SJSA1 (cell line): ENCODE measurements around the gene EFNA5. TPM values are rescaled to one million over a fixed set of nuclear protein-coding genes. Genes with fewer than 3 reads are reported as not detected.
"Not testable (repeated sequence)": the region's sequence is repeated elsewhere in the genome, so short reads cannot be mapped to it uniquely, and the experiment has no call there.

Source experiments
- DNase-seq, 2 experiments: peaks; one replicate each; pipeline ENCODE4 v3.0.0-alpha.2; 2015 to 2020; ENCODE audit warnings: low spot score in 2 of 2, low read depth in 1 of 2
- H3K27ac ChIP-seq: fragments of 250-450 bp; sonication (Bioruptor Pico); 2 replicates; pipeline ENCODE4 v1.5.1; 2020; ENCODE audit warnings: mild to moderate bottlenecking, moderate library complexity
- H3K27me3 ChIP-seq: fragments of 250-450 bp; sonication (Bioruptor Pico); replicated peaks from 2 replicates; pipeline ENCODE4 v1.5.1; 2020; ENCODE audit warnings: mild to moderate bottlenecking, moderate library complexity
- H3K36me3 ChIP-seq: fragments of 250-450 bp; sonication (Bioruptor Pico); 2 replicates; pipeline ENCODE4 v1.5.1; 2020; ENCODE audit warnings: mild to moderate bottlenecking
- H3K4me1 ChIP-seq: fragments of 250-450 bp; sonication (Bioruptor Pico); replicated peaks from 2 replicates; pipeline ENCODE4 v1.6.1; 2021; ENCODE audit warnings: mild to moderate bottlenecking
- H3K4me3 ChIP-seq: fragments of 250-450 bp; sonication (Bioruptor Pico); 2 replicates; pipeline ENCODE4 v1.5.1; 2020; ENCODE audit warnings: mild to moderate bottlenecking
- H3K9me3 ChIP-seq: fragments of 250-450 bp; sonication (Bioruptor Pico); replicated peaks from 2 replicates; pipeline ENCODE4 v1.5.1; 2020; ENCODE audit warnings: mild to moderate bottlenecking
- total RNA-seq: library from RNA; depleted of rRNA; stranded (reverse); fragments of >200 nt; shearing (Covaris generic); gene quantifications from 2 replicates; pipeline ENCODE4 v1.2.3, GENCODE V29; 2014

EFNA5 gene
- total RNA-seq, 1 experiment from 2014 or later, result 0.87 TPM

DNA sequence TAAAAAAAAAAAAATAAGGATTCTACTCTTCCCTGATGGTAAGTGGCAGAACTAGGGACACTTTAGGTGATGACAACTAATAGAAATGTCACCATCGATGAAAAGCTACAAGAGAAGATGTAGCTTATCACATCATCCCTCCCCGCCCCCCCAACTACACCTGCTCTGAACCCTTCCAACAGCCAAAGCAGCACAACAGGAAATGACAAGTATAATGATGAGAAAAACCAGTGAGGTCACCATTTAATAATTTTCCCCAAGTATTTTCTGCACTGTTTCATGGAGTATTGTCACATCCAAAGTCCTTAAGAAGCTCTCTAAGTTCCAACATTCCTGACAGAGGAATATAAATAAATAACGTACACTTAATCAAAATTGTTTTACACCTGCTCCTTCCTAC, 221.4 kb downstream of the EFNA5 start:
- H3K36me3 ChIP-seq, result no peaks in the 10 kb centered on the region
- DNase-seq, result no peak
- H3K27me3 ChIP-seq, result no peaks in the 10 kb centered on the region
- H3K4me1 ChIP-seq, result no peaks in the 10 kb centered on the region; the same call in 1 of the 2 replicates
- H3K27ac ChIP-seq, result no peak overlapping the region
- H3K9me3 ChIP-seq, result no peaks in the 10 kb centered on the region
- H3K4me3 ChIP-seq, result no peak overlapping the region

DNA sequence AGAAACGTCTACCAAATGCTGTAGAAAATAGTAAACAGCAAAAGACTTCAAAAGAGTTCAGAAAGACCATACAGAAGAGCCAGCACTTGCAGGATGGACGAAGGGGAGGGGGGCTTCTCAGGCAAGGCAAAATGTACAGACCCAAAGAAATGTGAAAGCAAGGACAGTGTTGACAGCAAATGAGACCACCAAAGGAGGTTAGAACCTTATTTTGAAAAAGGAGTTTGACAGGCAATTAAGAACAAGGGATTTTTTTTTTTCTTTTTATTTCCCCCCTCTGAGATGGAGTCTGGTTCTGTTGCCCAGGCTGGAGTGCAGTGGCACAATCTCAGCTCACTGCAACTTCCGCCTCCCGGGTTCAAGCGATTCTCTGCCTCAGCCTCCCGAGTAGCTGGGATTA, 223.2 kb downstream of the EFNA5 start:
- no peak for DNase-seq
- Histone ChIP-seq H3K4me1 (no peaks in the 10 kb centered on the region; the same call in 1 of the 2 replicates), H3K4me3 (no peak overlapping the region), H3K36me3 (no peaks in the 10 kb centered on the region), H3K27ac (no peak overlapping the region), H3K9me3 (no peaks in the 10 kb centered on the region), H3K27me3 (no peaks in the 10 kb centered on the region)

DNA sequence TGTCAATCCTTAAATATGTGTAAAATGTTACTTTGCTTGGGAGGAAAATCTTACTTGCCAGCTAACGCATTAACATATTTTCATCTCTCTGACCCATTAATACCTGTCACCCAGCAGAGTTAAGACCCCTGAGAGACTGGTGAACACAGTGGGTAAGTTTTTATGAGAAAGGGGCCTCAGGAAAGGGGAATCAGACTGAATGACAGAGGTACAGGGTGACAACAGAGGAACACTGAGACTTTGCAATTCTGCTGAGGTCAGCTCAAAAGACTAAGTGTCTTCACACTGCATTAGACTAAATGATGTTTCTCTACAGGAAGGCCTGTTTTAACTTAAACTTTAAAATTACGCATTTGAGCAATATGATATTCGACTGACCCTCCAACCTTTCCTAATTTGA, 223.8 kb downstream of the EFNA5 start:
- H3K36me3 ChIP-seq, result no peaks in the 10 kb centered on the region
- DNase-seq, result no peak
- H3K27ac ChIP-seq, result no peak overlapping the region
- H3K4me3 ChIP-seq, result no peak overlapping the region
- H3K9me3 ChIP-seq, result no peaks in the 10 kb centered on the region
- no peaks in the 10 kb centered on the region; the same call in 1 of the 2 replicates for H3K4me1 ChIP-seq
- no peaks in the 10 kb centered on the region for H3K27me3 ChIP-seq

DNA sequence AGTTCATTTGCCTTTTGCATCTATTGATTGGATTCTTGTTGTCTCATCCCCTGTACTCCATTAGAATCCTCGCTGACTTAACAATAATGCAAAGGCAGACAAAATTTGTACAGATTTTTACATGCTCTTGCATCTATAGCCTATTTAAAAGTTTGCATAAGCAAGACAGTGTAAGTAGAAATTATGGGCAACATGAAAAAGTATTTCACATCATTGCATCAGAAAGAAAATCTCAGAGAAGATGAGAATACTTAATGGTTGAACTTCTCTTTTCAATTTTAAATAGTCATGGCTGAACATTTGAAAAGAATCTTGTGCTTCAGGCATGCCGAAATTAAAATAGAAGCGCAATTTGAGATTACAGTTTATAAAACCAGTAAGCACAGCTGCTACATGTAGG, 226.4 kb downstream of the EFNA5 start:
- Histone ChIP-seq H3K4me3 (no peak overlapping the region), H3K9me3 (no peaks in the 10 kb centered on the region; the same call in 1 of the 2 replicates), H3K4me1 (no peaks in the 10 kb centered on the region), H3K36me3 (no peaks in the 10 kb centered on the region), H3K27ac (no peak overlapping the region), H3K27me3 (no peaks in the 10 kb centered on the region)
- no peak for DNase-seq

DNA sequence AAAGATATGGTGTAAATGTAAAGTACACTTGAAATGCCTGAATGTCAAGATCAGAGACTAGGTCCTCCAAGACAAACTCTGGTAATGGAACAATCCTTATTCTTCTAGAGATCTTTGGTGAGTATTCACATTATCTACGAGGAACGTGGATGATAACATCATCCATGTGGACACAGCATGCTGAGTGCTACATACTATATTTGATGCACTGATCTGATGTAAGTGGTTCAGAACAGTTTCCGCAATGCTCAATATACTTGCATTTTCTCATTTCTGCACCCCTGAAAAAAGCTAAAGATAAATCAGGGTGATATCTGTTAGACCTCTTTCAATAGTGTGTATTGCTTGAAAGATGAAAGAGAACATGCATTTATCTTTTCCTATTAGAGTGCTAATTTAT, 226.8 kb downstream of the EFNA5 start:
- Histone ChIP-seq H3K9me3 (peaks cover 3% of the 10 kb centered on the region; the same call in 1 of the 2 replicates), H3K4me1 (no peaks in the 10 kb centered on the region), H3K4me3 (no peak overlapping the region), H3K36me3 (no peaks in the 10 kb centered on the region), H3K27ac (no peak overlapping the region), H3K27me3 (no peaks in the 10 kb centered on the region)
- DNase-seq, result no peak

DNA sequence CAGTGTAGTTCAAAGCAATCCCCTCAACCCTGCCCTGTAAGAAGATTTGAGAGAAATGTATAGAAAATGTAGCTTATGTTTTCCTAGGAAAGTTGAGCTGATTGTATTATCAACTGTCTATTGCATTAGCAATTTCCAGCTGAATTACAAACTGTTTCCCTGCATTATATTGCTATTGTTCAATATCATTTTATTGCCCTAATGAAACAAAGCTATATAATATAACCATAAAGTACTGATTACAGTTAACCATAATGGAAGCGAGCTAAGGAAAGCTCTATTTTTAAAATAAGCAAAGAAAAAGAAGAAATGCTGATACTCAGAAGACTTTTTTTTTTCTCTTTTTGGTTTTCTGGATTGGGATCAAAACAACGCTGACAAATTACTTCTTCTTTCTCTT, 228.3 kb downstream of the EFNA5 start:
- Histone ChIP-seq H3K27ac (no peak overlapping the region), H3K4me3 (no peak overlapping the region), H3K36me3 (no peaks in the 10 kb centered on the region), H3K27me3 (no peaks in the 10 kb centered on the region), H3K4me1 (no peaks in the 10 kb centered on the region), H3K9me3 (peaks cover 6% of the 10 kb centered on the region; the same call in 1 of the 2 replicates)
- no peak for DNase-seq

DNA sequence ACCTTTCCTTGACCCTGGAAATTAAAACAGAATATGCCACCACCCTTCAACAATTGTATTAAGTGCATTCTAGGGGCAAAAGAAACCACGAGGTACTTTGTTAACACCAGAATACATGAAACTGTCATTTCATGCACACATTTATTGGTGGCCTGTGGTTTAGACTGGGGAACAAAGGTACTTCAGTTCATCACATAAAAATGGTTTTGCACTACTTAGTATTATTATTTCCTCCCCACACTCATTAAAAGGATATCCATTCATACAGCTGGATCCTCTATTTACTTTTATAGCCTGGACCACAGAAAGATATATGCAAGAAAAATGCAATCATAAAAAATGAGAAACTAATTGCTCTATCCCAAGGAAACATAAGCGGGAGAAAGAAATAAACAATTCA, 230.9 kb downstream of the EFNA5 start:
- Histone ChIP-seq H3K27me3 (no peaks in the 10 kb centered on the region), H3K27ac (no peak overlapping the region), H3K9me3 (peaks cover 6% of the 10 kb centered on the region; the same call in 1 of the 2 replicates), H3K4me3 (no peak overlapping the region), H3K4me1 (no peaks in the 10 kb centered on the region), H3K36me3 (no peaks in the 10 kb centered on the region)
- DNase-seq, result no peak

DNA sequence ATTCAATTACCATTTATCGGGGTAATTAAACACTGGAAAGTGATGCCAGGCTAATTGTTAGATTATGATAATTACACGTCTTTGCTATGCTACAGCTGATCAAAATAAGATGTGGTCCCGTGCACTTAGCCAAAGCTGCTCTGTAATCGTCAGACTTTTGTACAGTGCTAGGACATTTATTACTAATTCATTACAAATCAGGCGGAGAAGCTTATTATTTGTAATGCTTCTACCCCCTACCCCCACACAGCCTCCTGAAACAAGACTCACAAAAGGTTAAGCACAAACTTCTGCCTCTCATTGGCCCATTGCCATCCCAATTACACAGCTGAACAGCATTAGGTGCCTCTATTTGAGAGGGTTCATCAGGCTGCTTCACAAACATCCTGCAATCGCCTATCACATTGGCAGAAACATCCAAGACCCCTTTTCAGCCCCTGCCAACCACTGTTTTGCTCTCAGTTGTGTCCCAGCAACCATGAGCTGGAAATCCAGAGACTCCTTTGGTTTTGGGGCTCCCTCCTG, 232.7 kb downstream of the EFNA5 start:
- no peak overlapping the region for H3K4me3 ChIP-seq
- H3K9me3 ChIP-seq, result peaks cover 6% of the 10 kb centered on the region; the same call in 1 of the 2 replicates
- H3K27me3 ChIP-seq, result no peaks in the 10 kb centered on the region
- H3K36me3 ChIP-seq, result no peaks in the 10 kb centered on the region
- DNase-seq, result no peak
- H3K4me1 ChIP-seq, result no peaks in the 10 kb centered on the region
- H3K27ac ChIP-seq, result no peak overlapping the region

DNA sequence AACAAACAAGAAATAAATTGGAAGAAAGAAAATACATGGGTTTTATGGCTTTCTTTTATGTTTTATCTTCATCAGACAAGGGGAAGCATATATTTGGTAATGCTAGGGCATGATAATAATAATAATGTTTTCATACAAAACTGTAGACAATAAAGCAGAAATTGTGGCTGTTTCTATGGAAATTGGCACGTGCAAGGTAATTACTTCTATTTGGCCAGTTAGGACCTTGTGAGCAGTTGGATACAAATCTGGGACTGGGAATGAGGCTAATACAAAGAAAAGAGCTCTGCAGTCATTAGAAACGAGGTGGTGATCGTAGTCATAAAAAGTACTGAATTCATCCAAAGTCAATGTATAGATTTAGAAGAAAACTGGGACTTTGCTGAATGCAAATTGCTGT, 233.6 kb downstream of the EFNA5 start:
- no peaks in the 10 kb centered on the region for H3K36me3 ChIP-seq
- H3K9me3 ChIP-seq, result peaks cover 6% of the 10 kb centered on the region; the same call in 1 of the 2 replicates
- peaks cover 4% of the 10 kb centered on the region for H3K4me1 ChIP-seq
- H3K4me3 ChIP-seq, result no peak overlapping the region
- no peak for DNase-seq
- H3K27me3 ChIP-seq, result no peaks in the 10 kb centered on the region
- no peak overlapping the region for H3K27ac ChIP-seq

DNA sequence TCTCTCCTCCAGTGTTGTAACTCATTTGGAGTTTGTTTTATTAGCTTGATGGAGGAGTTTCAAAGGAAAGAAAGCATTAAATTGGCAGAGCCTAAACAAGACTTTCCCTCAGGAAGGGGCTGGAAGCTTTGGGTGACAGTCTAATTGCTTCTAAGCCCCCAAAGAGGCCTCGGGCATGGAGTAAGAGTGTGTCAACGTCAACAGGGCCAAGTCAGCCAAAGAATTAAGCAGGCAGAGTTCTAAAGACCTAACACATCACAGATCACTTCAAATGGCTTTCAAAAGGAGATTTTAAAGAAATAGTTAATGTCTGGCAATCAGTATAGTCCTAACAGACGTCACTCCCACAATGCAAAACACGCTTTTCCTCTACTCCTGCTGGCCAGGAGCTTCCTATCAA, 234.5 kb downstream of the EFNA5 start:
- H3K4me3 ChIP-seq, result no peak overlapping the region
- no peaks in the 10 kb centered on the region for H3K27me3 ChIP-seq
- no peaks in the 10 kb centered on the region for H3K36me3 ChIP-seq
- no peak for DNase-seq
- H3K4me1 ChIP-seq, result peaks cover 13% of the 10 kb centered on the region
- no peak overlapping the region for H3K27ac ChIP-seq
- H3K9me3 ChIP-seq, result peaks cover 6% of the 10 kb centered on the region; the same call in 1 of the 2 replicates

DNA sequence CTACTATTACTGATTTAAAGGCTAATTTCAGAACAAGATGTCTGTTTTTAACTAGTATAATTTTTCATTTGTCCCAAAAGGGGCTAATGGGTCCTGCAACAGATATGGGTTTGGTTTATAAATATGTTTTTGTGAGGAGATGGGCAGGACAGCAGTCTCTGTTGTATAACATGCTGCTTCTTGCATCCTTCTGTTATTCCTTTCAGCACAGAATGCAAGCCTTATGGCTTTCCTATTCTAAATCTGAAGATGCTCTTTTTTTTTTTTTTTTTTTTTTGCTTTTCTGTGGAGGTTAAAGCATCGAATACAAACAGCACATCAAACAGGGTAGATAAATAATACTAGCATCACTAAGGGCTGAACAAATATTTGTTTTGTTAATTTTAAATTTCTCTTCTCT, 235.7 kb downstream of the EFNA5 start:
- Histone ChIP-seq H3K27me3 (no peaks in the 10 kb centered on the region), H3K4me3 (no peak overlapping the region), H3K36me3 (no peaks in the 10 kb centered on the region), H3K4me1 (peaks cover 13% of the 10 kb centered on the region), H3K9me3 (peaks cover 6% of the 10 kb centered on the region; the same call in 1 of the 2 replicates), H3K27ac (no peak overlapping the region)
- no peak for DNase-seq

DNA sequence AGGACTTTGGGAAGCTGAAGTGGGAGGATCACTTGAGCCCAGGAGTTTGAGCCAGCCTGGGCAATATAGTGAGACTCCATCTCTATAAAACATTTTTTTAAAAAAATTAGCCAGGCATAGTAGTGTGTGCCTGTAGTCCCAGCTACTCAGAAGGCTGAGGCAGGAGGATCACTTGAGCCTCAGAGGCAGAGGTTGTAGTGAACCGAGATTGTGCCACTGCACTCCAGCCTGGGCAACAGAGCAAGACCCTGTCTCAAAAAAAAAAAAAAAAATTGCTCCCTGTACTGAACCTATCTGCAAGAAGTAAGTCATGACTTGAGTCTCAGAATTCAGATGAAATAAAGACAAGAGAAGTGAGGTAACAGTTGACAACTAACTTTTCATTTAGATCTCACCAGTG, 237.1 kb downstream of the EFNA5 start:
- not testable (repeated sequence) for H3K36me3 ChIP-seq, DNase-seq, H3K27ac ChIP-seq, H3K9me3 ChIP-seq, H3K27me3 ChIP-seq, H3K4me3 ChIP-seq
- H3K4me1 ChIP-seq, result peaks cover 13% of the 10 kb centered on the region

DNA sequence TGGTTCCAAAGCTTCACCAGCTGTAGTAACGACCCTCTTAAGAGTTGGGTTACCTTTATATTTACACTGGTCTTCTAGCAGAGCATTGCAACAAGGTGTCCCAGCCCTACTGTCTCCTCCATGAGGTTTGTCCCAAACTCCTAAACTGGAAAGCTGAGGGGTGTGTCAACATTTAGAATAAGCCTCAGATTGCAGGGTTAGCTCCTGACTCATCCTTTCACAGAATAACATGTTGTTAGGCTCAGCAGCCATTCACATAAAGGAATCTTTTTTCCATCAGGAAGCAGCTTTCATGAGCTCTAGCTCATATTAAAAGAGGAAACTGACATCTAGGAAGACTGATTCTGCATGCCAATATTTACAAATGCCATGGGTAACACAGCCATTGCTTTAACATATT, 238.7 kb downstream of the EFNA5 start:
- peak in 1 of 2 experiments; percentile 55 for DNase-seq
- Histone ChIP-seq H3K9me3 (no peaks in the 10 kb centered on the region), H3K27ac (peak overlapping the region; percentile 16; the same call in 1 of the 2 replicates), H3K4me1 (peaks cover 18% of the 10 kb centered on the region), H3K36me3 (no peaks in the 10 kb centered on the region), H3K4me3 (no peak overlapping the region), H3K27me3 (no peaks in the 10 kb centered on the region)

DNA sequence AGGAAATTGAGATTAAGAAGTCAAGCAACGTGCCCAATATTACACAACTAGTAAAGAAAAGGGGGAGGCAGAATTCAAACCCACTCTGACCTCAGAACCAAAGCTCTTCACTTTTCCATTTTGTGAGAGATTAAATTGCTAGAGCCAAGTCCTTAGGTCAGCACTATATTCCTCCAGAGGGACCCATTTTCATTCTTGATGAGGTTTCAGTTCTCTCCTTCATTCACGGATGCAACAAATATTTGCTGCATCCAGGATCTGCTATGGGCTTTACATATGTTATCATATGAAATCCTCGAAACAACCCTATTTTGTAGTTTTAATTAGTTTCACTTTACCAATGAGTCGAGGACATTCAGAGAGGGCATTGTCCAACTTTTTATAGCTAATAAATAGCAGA, 239.2 kb downstream of the EFNA5 start:
- peaks cover 18% of the 10 kb centered on the region for H3K4me1 ChIP-seq
- H3K4me3 ChIP-seq, result no peak overlapping the region
- H3K36me3 ChIP-seq, result no peaks in the 10 kb centered on the region
- no peaks in the 10 kb centered on the region for H3K9me3 ChIP-seq
- DNase-seq, result no peak
- H3K27ac ChIP-seq, result peak overlapping the region; percentile 16; the same call in 1 of the 2 replicates
- H3K27me3 ChIP-seq, result no peaks in the 10 kb centered on the region

DNA sequence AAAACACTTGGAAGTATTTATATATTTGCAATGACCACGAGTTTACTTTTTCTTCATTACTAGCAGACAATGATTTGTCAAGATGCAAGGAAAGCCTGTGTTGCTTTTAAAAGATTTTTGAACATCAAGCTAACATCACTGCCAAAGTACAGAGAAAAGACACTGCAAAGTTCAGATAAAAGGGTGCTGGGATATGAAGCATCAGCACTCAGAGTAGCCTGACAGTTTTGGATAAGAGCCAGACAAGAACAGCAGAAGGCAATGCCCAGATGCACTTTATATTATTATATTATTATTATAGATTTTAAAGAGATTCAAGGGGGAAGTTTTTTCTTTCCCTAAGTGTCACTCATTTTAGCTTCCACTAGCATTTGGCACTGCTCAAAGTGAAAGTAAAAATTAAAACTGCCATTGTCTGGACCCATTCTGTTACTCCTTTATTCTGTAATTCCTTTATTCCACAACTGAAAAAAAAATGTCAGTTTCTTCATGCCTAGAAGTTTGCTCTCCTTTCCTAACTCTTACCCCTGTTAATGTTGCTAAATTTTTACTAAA, 240.6 kb downstream of the EFNA5 start:
- no peaks in the 10 kb centered on the region for H3K27me3 ChIP-seq
- no peaks in the 10 kb centered on the region for H3K36me3 ChIP-seq
- peaks cover 31% of the 10 kb centered on the region for H3K4me1 ChIP-seq
- no peaks in the 10 kb centered on the region for H3K9me3 ChIP-seq
- H3K27ac ChIP-seq, result no peak overlapping the region
- no peak overlapping the region for H3K4me3 ChIP-seq
- DNase-seq, result no peak
